HL-60 (cell line): ENCODE measurements around the gene HIGD2A.

Experiments
- CTCF ChIP-seq: IDR thresholded peaks from one replicate; pipeline ENCODE4 v1.5.1; 2011; ENCODE audit warnings: low read length, control low read depth, inconsistent platforms; ENCODE audit not compliant: insufficient read depth
- SPI1 ChIP-seq: IDR thresholded peaks from 2 replicates; pipeline ENCODE4 v1.6.1; 2012; ENCODE audit warnings: low read depth, mild to moderate bottlenecking, borderline replicate concordance

- TF ChIP-seq SPI1 (no peak), CTCF (no peak)
These were observed 19.1 kb downstream of the HIGD2A start for GRCh38 chr5:176407456-176408251.
